SK-N-SH (cell line): ENCODE measurements around the gene SPATA13. TPM values are rescaled to one million over a fixed set of nuclear protein-coding genes. Genes with fewer than 3 reads are reported as not detected.

Experiments used
- CTCF ChIA-PET: fragments of 300-600, 350-600 bp; formaldehyde crosslinking; extraction: SDS; loops from one replicate; lab custom pipeline; 2021; lab: Yijun Ruan, JAX
- POLR2A ChIA-PET: fragments of 350-600 bp; sonication (Branson Sonifier 250); formaldehyde crosslinking; extraction: SDS; loops from one replicate; lab custom pipeline; 2020; ENCODE audit warnings: antibody characterized with exemption, inconsistent platforms; lab: Yijun Ruan, JAX
- DNase-seq: peaks from one replicate; pipeline ENCODE4 v3.0.0; 2012
- H2AFZ ChIP-seq: fragments of 200-600 bp; sonication (generic); 2 replicates; pipeline ENCODE4 v1.8.1; 2016; ENCODE audit warnings: antibody characterized with exemption, mild to moderate bottlenecking, low read depth
- H3F3A ChIP-seq: fragments of 200-600 bp; sonication (generic); replicated peaks from 2 replicates; pipeline ENCODE3; 2016; ENCODE audit warnings: antibody characterized with exemption, mild to moderate bottlenecking; ENCODE audit not compliant: insufficient read depth
- H3K27ac ChIP-seq, 2 experiments: fragments of 200-500 bp in 1 of 2; fragments of 200-600 bp in 1 of 2; sonication (Bioruptor generic) in 1 of 2; sonication (generic), shearing (Covaris generic) in 1 of 2; 2 replicates each; pipeline versions ENCODE4 v1.5.1 to v1.6.1; 2014 to 2016; ENCODE audit warnings: low read depth in 2 of 2, inconsistent platforms in 1 of 2, low read length in 1 of 2, mild to moderate bottlenecking in 1 of 2, mixed read lengths in 1 of 2
- H3K27me3 ChIP-seq: fragments of 200-600 bp; sonication (generic), shearing (Covaris generic); 2 replicates; pipeline ENCODE4 v1.6.1; 2016; ENCODE audit warnings: mixed run types; ENCODE audit not compliant: insufficient read depth
- H3K36me3 ChIP-seq, 2 experiments: fragments of 200-500 bp in 1 of 2; fragments of 200-600 bp in 1 of 2; sonication (Bioruptor generic) in 1 of 2; sonication (generic) in 1 of 2; replicated peaks in 1 of 2; 2 replicates each; pipeline versions ENCODE3 to v1.5.1; 2014 to 2016; ENCODE audit warnings: low read length in 1 of 2, mild to moderate bottlenecking in 1 of 2; ENCODE audit not compliant: insufficient read depth in 2 of 2, control insufficient read depth in 1 of 2
- H3K4me1 ChIP-seq, 2 experiments: fragments of 200-500 bp in 1 of 2; fragments of 200-600 bp in 1 of 2; sonication (Bioruptor generic) in 1 of 2; sonication (generic), shearing (Covaris generic) in 1 of 2; 2 replicates each; pipeline versions ENCODE4 v1.5.1 to v1.6.1; 2014 to 2016; ENCODE audit warnings: low read depth in 1 of 2, low read length in 1 of 2, mixed run types in 1 of 2; ENCODE audit not compliant: insufficient read depth in 2 of 2, control insufficient read depth in 1 of 2
- H3K4me2 ChIP-seq: fragments of 200-600 bp; sonication (generic), shearing (Covaris generic); 2 replicates; pipeline ENCODE4 v1.6.1; 2017; ENCODE audit warnings: mixed run types
- H3K4me3 ChIP-seq, 2 experiments: fragments of 200-500 bp in 1 of 2; fragments of 200-600 bp in 1 of 2; sonication (Bioruptor generic) in 1 of 2; sonication (generic), shearing (Covaris generic) in 1 of 2; 2 replicates each; pipeline versions ENCODE4 v1.5.1 to v1.8.1; 2014 to 2016; ENCODE audit warnings: low read depth in 2 of 2, inconsistent platforms in 1 of 2, low read length in 1 of 2, mild to moderate bottlenecking in 1 of 2, mixed read lengths in 1 of 2, moderate library complexity in 1 of 2
- H3K79me2 ChIP-seq: fragments of 200-600 bp; sonication (generic); 2 replicates; pipeline ENCODE4 v1.8.1; 2017; ENCODE audit warnings: mild to moderate bottlenecking; ENCODE audit not compliant: insufficient read depth
- H3K9ac ChIP-seq: fragments of 200-600 bp; sonication (generic); 2 replicates; pipeline ENCODE4 v1.6.1; 2017; ENCODE audit warnings: mixed run types
- H3K9me2 ChIP-seq: fragments of 200-600 bp; sonication (generic); 2 replicates; pipeline ENCODE4 v1.6.1; 2017; ENCODE audit warnings: mixed run types
- H3K9me3 ChIP-seq: fragments of 200-600 bp; sonication (generic); 2 replicates; pipeline ENCODE4 v1.6.1; 2017; ENCODE audit warnings: mixed run types, mild to moderate bottlenecking, moderate library complexity
- H4K20me1 ChIP-seq: fragments of 200-600 bp; sonication (generic); 2 replicates; pipeline ENCODE4 v1.6.1; 2017; ENCODE audit warnings: mild to moderate bottlenecking, mixed run types; ENCODE audit not compliant: insufficient read depth
- CHD2 ChIP-seq: fragments of 150-350 bp; IDR thresholded peaks from 2 replicates; pipeline ENCODE4 v1.6.1; 2018; ENCODE audit warnings: low read length; ENCODE audit not compliant: partially characterized antibody
- CTCF ChIP-seq: fragments of 200-600 bp; sonication (generic); IDR thresholded peaks from 2 replicates; pipeline ENCODE4 v1.6.1; 2017; ENCODE audit warnings: antibody characterized with exemption, mild to moderate bottlenecking, moderate library complexity
- ELF1 ChIP-seq: IDR thresholded peaks from 2 replicates; pipeline ENCODE4 v1.4.0; 2012
- FOXJ3 ChIP-seq: sonication (generic); formaldehyde crosslinking; IDR thresholded peaks from 2 replicates; pipeline ENCODE4 v1.5.1; 2020; ENCODE audit warnings: mild to moderate bottlenecking, missing genetic modification reagents
- FOXM1 ChIP-seq: IDR thresholded peaks from 2 replicates; pipeline ENCODE4 v1.4.0; 2012; ENCODE audit warnings: low read depth, mild to moderate bottlenecking
- GABPA ChIP-seq: IDR thresholded peaks from 2 replicates; pipeline ENCODE4 v1.4.0; 2012; ENCODE audit warnings: low read depth, mild to moderate bottlenecking
- GATA2 ChIP-seq: sonication (generic); formaldehyde crosslinking; IDR thresholded peaks from 2 replicates; pipeline ENCODE4 v1.5.0; 2020; ENCODE audit warnings: mild to moderate bottlenecking, missing genetic modification reagents
- JUND ChIP-seq: IDR thresholded peaks from 2 replicates; pipeline ENCODE4 v1.4.0; 2012
- MEF2A ChIP-seq: IDR thresholded peaks from 2 replicates; pipeline ENCODE4 v1.4.0; 2012; ENCODE audit warnings: low read depth, borderline replicate concordance
- MXI1 ChIP-seq: IDR thresholded peaks from 2 replicates; pipeline ENCODE4 v1.6.1; 2012; ENCODE audit warnings: mild to moderate bottlenecking, low read depth, low read length, improper control_type of control experiment
- NFIC ChIP-seq: IDR thresholded peaks from 2 replicates; pipeline ENCODE4 v1.4.0; 2012; ENCODE audit warnings: borderline replicate concordance
- NRF1 ChIP-seq: IDR thresholded peaks from 2 replicates; pipeline ENCODE4 v1.6.1; 2012; ENCODE audit warnings: low read depth, mild to moderate bottlenecking, low read length
- RCOR1 ChIP-seq: fragments of 150-350 bp; IDR thresholded peaks from 2 replicates; pipeline ENCODE4 v1.6.1; 2017; ENCODE audit warnings: antibody characterized with exemption, low read length
- RFX5 ChIP-seq: IDR thresholded peaks from 2 replicates; pipeline ENCODE4 v1.6.1; 2012; ENCODE audit warnings: mild to moderate bottlenecking, improper control_type of control experiment, low read length
- RXRA ChIP-seq: IDR thresholded peaks from 2 replicates; pipeline ENCODE4 v1.4.0; 2012; ENCODE audit warnings: low read depth, mild to moderate bottlenecking, borderline replicate concordance
- SIN3A ChIP-seq: IDR thresholded peaks from 2 replicates; pipeline ENCODE4 v1.6.1; 2012; ENCODE audit warnings: low read depth, mild to moderate bottlenecking, low read length, moderate library complexity, borderline replicate concordance
- USF2 ChIP-seq: fragments of 150-350 bp; IDR thresholded peaks from 2 replicates; pipeline ENCODE4 v1.6.1; 2017; ENCODE audit warnings: antibody characterized with exemption, low read length, low read depth, borderline replicate concordance
- WGBS: methylation state at CpG from one replicate; pipeline ENCODE4 v1.1.6; 2017; ENCODE audit warnings: low lambda C conversion rate; 5-methylcytosine and 5-hydroxymethylcytosine counted together
- polyA plus RNA-seq, 3 experiments: library from polyadenylated mRNA; depleted of rRNA; stranded (reverse); fragments of >200 nt; gene quantifications; 2 replicates each; pipeline ENCODE4 v1.2.3, GENCODE V29; 2012
- TF ChIP-seq, protein P1 (sequence below): IDR thresholded peaks from 2 replicates; pipeline ENCODE4 v1.4.0; 2012; ENCODE audit warnings: low read depth
- TF ChIP-seq, protein P2 (sequence below): IDR thresholded peaks from 2 replicates; pipeline ENCODE4 v1.6.1; 2012; ENCODE audit warnings: mild to moderate bottlenecking, low read depth, low read length, moderate library complexity

The SPATA13 gene
- polyA plus RNA-seq, 1 of the 3 experiments (the other 2 are of a cell fraction), result 4.3 TPM

DNA sequence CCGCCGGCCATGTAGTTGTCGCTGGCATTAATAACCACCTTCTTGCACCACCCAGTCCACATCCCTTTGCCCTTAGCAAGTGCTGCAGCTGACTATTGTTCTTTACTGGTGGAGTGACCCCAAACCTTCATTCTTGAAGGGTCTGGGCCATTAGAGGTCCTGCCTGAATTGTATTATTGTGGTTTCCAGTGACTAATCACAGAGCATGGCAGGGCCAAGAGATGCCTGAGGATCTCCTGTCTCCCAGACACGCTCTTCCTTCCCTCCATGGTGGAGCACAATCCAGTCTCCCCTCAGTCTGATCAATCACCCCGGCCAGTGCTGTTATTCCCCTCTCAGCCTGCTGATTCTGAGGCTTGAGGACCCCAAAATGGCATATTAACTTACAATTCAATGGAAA lies 187.9 kb downstream of the SPATA13 start:
- H3F3A ChIP-seq, result no peaks in the 10 kb centered on the region
- no peaks in the 10 kb centered on the region for H3K4me1 ChIP-seq
- H3K9ac ChIP-seq, result no peak overlapping the region
- TF ChIP-seq ELF1 (no peak), NFIC (no peak), GATA2 (CRISPR knock-in tag) (no peak), FOXJ3 (no peak), MXI1 (no peak), RCOR1 (no peak), CHD2 (no peak), NRF1 (no peak), SIN3A (no peak), GABPA (no peak)
- H3K4me3 ChIP-seq, result no peak overlapping the region
- H3K4me2 ChIP-seq, result no peak overlapping the region
- H3K36me3 ChIP-seq, result no peaks in the 10 kb centered on the region
- no peaks in the 10 kb centered on the region for H3K9me2 ChIP-seq
- no peaks in the 10 kb centered on the region for H4K20me1 ChIP-seq
- no peaks in the 10 kb centered on the region for H3K79me2 ChIP-seq
- no peaks in the 10 kb centered on the region for H3K9me3 ChIP-seq
- no peak overlapping the region for H3K27ac ChIP-seq
- DNase-seq, result no peak
- H2AFZ ChIP-seq, result no peak overlapping the region
- ChIA-PET POLR2A (no interaction called here), CTCF (no interaction called here)
- WGBS, result 48% methylated on average over 5 of the region's 5 CpGs
- H3K27me3 ChIP-seq, result no peaks in the 10 kb centered on the region

GRCh38 chr13:24348797-24349515 lies 188.4 kb downstream of the SPATA13 start:
- Histone ChIP-seq H3K27ac (no peak overlapping the region), H4K20me1 (no peaks in the 10 kb centered on the region), H3K9me2 (no peaks in the 10 kb centered on the region), H3K4me2 (no peak overlapping the region), H3K4me3 (no peak overlapping the region), H3K27me3 (no peaks in the 10 kb centered on the region), H3K79me2 (no peaks in the 10 kb centered on the region), H3K36me3 (no peaks in the 10 kb centered on the region), H3K9me3 (no peaks in the 10 kb centered on the region), H3K4me1 (no peaks in the 10 kb centered on the region), H3F3A (no peaks in the 10 kb centered on the region), H2AFZ (no peak overlapping the region), H3K9ac (no peak overlapping the region)
- WGBS, result 23% methylated on average over 6 of the region's 6 CpGs
- ChIA-PET POLR2A (no interaction called here), CTCF (no interaction called here)
- no peak for TF ChIP-seq MXI1
- no peak for TF ChIP-seq RFX5
- no peak for TF ChIP-seq MEF2A
- TF ChIP-seq JUND, result no peak
- TF ChIP-seq USF2, result no peak
- TF ChIP-seq ELF1, result no peak
- no peak for TF ChIP-seq FOXM1
- TF ChIP-seq CTCF, result no peak
- TF ChIP-seq GABPA, result no peak
- no peak for TF ChIP-seq RCOR1
- TF ChIP-seq, protein P1, sequence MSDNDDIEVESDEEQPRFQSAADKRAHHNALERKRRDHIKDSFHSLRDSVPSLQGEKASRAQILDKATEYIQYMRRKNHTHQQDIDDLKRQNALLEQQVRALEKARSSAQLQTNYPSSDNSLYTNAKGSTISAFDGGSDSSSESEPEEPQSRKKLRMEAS, result no peak
- TF ChIP-seq RXRA, result no peak
- TF ChIP-seq, protein P2, sequence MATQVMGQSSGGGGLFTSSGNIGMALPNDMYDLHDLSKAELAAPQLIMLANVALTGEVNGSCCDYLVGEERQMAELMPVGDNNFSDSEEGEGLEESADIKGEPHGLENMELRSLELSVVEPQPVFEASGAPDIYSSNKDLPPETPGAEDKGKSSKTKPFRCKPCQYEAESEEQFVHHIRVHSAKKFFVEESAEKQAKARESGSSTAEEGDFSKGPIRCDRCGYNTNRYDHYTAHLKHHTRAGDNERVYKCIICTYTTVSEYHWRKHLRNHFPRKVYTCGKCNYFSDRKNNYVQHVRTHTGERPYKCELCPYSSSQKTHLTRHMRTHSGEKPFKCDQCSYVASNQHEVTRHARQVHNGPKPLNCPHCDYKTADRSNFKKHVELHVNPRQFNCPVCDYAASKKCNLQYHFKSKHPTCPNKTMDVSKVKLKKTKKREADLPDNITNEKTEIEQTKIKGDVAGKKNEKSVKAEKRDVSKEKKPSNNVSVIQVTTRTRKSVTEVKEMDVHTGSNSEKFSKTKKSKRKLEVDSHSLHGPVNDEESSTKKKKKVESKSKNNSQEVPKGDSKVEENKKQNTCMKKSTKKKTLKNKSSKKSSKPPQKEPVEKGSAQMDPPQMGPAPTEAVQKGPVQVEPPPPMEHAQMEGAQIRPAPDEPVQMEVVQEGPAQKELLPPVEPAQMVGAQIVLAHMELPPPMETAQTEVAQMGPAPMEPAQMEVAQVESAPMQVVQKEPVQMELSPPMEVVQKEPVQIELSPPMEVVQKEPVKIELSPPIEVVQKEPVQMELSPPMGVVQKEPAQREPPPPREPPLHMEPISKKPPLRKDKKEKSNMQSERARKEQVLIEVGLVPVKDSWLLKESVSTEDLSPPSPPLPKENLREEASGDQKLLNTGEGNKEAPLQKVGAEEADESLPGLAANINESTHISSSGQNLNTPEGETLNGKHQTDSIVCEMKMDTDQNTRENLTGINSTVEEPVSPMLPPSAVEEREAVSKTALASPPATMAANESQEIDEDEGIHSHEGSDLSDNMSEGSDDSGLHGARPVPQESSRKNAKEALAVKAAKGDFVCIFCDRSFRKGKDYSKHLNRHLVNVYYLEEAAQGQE, result no peak
- no peak for DNase-seq
